Upper lobe of left lung (tissue), 4 donors: Measurements from ENCODE around the gene DAZAP1.

Experiments used
- CTCF ChIP-seq, 6 experiments: fragments of 450-650 bp in 4 of 6; fragments of 200-600 bp in 2 of 6; sonication (generic) in 2 of 6; IDR thresholded peaks; one replicate each; pipeline ENCODE4 v1.5.1; 2016 to 2019; ENCODE audit warnings: antibody characterized with exemption in 6 of 6
- EP300 ChIP-seq, 4 donors: sonication (generic); formaldehyde crosslinking; IDR thresholded peaks; one replicate each; pipeline ENCODE4 v1.5.1; 2017; ENCODE audit warnings: antibody characterized with exemption in 4 of 4, control low read depth in 2 of 4
- POLR2A ChIP-seq, 4 donors: fragments of 450-650 bp; IDR thresholded peaks; one replicate each; pipeline ENCODE4 v1.5.1; 2016 to 2017; ENCODE audit warnings: antibody characterized with exemption in 4 of 4, mild to moderate bottlenecking in 2 of 4
- POLR2AphosphoS5 ChIP-seq, 2 donors: sonication (generic); formaldehyde crosslinking; IDR thresholded peaks; one replicate each; pipeline ENCODE4 v1.5.1; 2017; ENCODE audit warnings: antibody characterized with exemption in 2 of 2

GRCh38 chr19:1384478-1385110 lies 22.8 kb upstream of the DAZAP1 start:
- TF ChIP-seq POLR2A (IDR thresholded peaks at IDR 0.05): no peak
- no peak for TF ChIP-seq EP300 (IDR thresholded peaks at IDR 0.05)
- no peak for TF ChIP-seq CTCF (IDR thresholded peaks at IDR 0.05)
- TF ChIP-seq POLR2AphosphoS5 (IDR thresholded peaks at IDR 0.05): no peak
